ENCODE measurements around the gene MYO18B. TPM values are rescaled to one million over a fixed set of nuclear protein-coding genes. Genes with fewer than 3 reads are reported as not detected.

The MYO18B gene
- total RNA-seq, 2 experiments from 2014 or later: 0.11 to 0.22 TPM

DNA sequence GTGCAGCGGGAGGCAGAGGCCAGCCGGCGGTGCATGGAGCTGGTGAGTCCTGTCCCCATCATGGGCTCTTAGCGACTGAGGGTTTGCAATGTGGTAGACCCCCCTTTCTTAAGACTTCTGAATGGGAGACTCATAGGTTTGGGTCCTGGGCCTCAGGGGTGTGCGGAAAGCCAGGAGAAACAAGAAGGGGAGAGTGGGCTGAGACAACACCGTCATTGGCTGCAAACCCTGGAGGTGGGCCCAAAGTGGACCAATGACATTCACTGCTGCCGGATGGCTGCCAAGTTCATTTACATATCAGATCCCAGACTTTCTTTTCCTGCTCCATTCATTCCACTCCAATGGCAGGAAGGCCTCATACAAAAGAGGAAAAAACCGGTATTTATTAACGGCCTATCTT is 213.3 kb downstream of the MYO18B start:
- ATAC-seq (ENCODE audit: poor library complexity) (no peak), DNase-seq (no peak)
- no peaks in the 10 kb centered on the region for H3K4me1 ChIP-seq (ENCODE audit: insufficient read depth, low read length)
- Mint-ChIP-seq H3K36me3 (ENCODE audit: low read depth) (no peaks in the 10 kb centered on the region), H3K27ac (no peak overlapping the region), H3K27me3 (peaks cover 5% of the 10 kb centered on the region), H3K4me1 (ENCODE audit: low read depth) (no peaks in the 10 kb centered on the region), H3K9me3 (no peaks in the 10 kb centered on the region), H3K4me3 (no peak overlapping the region)
- no peaks in the 10 kb centered on the region for H3K27me3 ChIP-seq (ENCODE audit: control insufficient read depth in 1 of 2, insufficient read depth in 2 of 2, low read length in 2 of 2)
- H3K9me3 ChIP-seq (ENCODE audit: control insufficient read depth in 1 of 2, insufficient read depth in 1 of 2, low read length in 2 of 2): peaks cover 0 to 6% of the 10 kb centered on the region in 2 experiments
- H3K36me3 ChIP-seq (ENCODE audit: insufficient read depth, low read length): no peaks in the 10 kb centered on the region
- TF ChIP-seq CTCF (IDR thresholded peaks at IDR 0.05): no peak
- intact Hi-C loops (cut with DNase I, micrococcal nuclease): no loop called here
- POLR2A ChIA-PET: no interaction called here
- H3K27ac ChIP-seq (ENCODE audit: low read depth in 1 of 2, low read length in 2 of 2): no peak overlapping the region
- H3K4me3 ChIP-seq (ENCODE audit: low read length): no peak overlapping the region
- CTCF ChIA-PET: no interaction called here

DNA sequence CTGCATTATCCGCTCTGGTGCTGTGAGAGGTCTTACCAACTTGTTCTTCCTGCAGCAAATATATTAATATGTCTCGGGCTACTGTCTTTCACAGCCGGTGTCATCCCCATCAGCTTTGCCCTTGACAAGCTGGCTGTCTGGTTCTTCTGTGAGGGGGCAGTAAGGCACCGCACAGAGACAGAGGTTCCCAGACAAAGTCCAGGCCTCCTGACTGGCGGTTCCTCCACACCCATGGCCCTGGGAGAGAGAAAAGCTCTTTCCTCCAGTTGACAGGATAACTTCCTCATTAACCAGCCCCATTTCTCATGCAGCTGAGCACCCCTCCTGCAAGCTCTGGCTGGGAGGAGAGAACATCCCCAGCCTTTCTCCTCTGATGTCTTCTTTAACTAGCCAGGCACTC is 214.8 kb downstream of the MYO18B start:
- POLR2A ChIA-PET: no interaction called here
- Histone ChIP-seq H3K36me3 (ENCODE audit: insufficient read depth, low read length) (no peaks in the 10 kb centered on the region), H3K27me3 (ENCODE audit: control insufficient read depth in 1 of 2, insufficient read depth in 2 of 2, low read length in 2 of 2) (no peaks in the 10 kb centered on the region), H3K9me3 (ENCODE audit: control insufficient read depth in 1 of 2, insufficient read depth in 1 of 2, low read length in 2 of 2) (peaks cover 0 to 6% of the 10 kb centered on the region in 2 experiments), H3K27ac (ENCODE audit: low read depth in 1 of 2, low read length in 2 of 2) (no peak overlapping the region), H3K4me1 (ENCODE audit: insufficient read depth, low read length) (peaks cover 2% of the 10 kb centered on the region), H3K4me3 (ENCODE audit: low read length) (no peak overlapping the region)
- Mint-ChIP-seq H3K27me3 (no peaks in the 10 kb centered on the region), H3K36me3 (ENCODE audit: low read depth) (no peaks in the 10 kb centered on the region), H3K9me3 (no peaks in the 10 kb centered on the region), H3K4me3 (no peak overlapping the region), H3K4me1 (ENCODE audit: low read depth) (peaks cover 2% of the 10 kb centered on the region), H3K27ac (no peak overlapping the region)
- intact Hi-C loops (cut with DNase I, micrococcal nuclease): no loop called here
- TF ChIP-seq CTCF (IDR thresholded peaks at IDR 0.05): no peak
- DNase-seq (no peak), ATAC-seq (ENCODE audit: poor library complexity) (no peak)
- CTCF ChIA-PET: no interaction called here

DNA sequence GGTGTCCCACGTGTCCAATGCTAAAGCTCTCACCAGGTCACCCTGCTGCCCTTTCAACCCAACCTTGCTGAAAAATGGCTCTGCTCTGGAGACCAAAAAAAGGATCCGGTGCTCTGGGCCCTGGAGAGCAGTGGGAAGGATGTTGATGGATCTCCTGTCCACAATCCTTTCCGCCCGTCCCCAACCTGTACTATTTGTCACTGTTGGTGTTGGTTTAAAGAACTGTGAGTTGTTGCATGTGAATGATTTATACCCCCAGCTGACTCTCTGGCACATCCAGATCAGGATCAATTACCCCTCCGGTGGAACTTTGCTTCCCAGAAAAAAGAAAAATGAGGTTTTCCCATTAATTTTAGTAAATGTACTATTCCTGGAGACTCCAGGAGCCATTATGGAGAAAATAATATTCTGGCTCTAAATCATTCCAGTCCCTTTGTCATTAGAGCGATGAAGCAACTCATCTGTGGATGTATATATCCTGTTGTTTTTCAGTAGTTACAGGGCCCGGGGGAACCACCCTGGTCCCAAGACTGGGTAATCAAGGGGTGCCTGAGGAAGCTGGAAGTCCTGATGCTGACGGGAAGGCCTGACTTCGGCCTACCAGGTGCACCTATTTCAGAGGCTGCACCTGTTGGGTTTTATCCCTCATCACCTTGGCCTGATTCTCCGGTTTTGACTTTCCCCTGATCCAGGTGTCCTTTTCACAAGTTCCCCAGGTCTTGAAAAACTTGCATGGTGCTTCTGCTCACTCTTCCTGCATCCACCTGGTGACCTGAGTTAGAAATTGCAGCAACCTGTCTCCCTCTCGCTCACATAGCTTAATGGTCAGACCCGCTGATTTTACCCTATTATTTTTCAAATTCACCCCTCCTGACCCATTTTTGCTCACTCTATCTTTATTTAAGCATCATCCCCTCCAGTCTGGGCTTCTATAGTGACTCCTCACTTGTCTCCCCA is 218.1 kb downstream of the MYO18B start:
- Mint-ChIP-seq H3K36me3 (ENCODE audit: low read depth) (no peaks in the 10 kb centered on the region), H3K4me3 (no peak overlapping the region), H3K27ac (no peak overlapping the region), H3K4me1 (ENCODE audit: low read depth) (peaks cover 6% of the 10 kb centered on the region), H3K27me3 (peaks cover 4% of the 10 kb centered on the region), H3K9me3 (peaks cover 6% of the 10 kb centered on the region)
- CTCF ChIA-PET: no interaction called here
- ATAC-seq (ENCODE audit: poor library complexity) (no peak), DNase-seq (no peak)
- no peak overlapping the region for H3K27ac ChIP-seq (ENCODE audit: low read depth in 1 of 2, low read length in 2 of 2)
- H3K27me3 ChIP-seq (ENCODE audit: control insufficient read depth in 1 of 2, insufficient read depth in 2 of 2, low read length in 2 of 2): no peaks in the 10 kb centered on the region
- H3K4me3 ChIP-seq (ENCODE audit: low read length): no peak overlapping the region
- peaks cover 2% of the 10 kb centered on the region for H3K4me1 ChIP-seq (ENCODE audit: insufficient read depth, low read length)
- intact Hi-C loops (cut with DNase I, micrococcal nuclease): no loop called here
- peaks cover 0 to 4% of the 10 kb centered on the region in 2 experiments for H3K9me3 ChIP-seq (ENCODE audit: control insufficient read depth in 1 of 2, insufficient read depth in 1 of 2, low read length in 2 of 2)
- TF ChIP-seq CTCF (IDR thresholded peaks at IDR 0.05): no peak
- POLR2A ChIA-PET: no interaction called here
- no peaks in the 10 kb centered on the region for H3K36me3 ChIP-seq (ENCODE audit: insufficient read depth, low read length)

Measured in CD4-positive, alpha-beta T cell (primary cell).